Ishikawa (cell line): ENCODE measurements around the gene HINT3.

Experiments
- CREB1 ChIP-seq: IDR thresholded peaks from 2 replicates; pipeline ENCODE4 v1.6.1; 2012; ENCODE audit warnings: low read depth
- EGR1 ChIP-seq: IDR thresholded peaks from 2 replicates; pipeline ENCODE4 v1.6.1; 2012
- EP300 ChIP-seq: IDR thresholded peaks from 2 replicates; pipeline ENCODE4 v1.6.1; 2012; ENCODE audit warnings: borderline replicate concordance
- NFIC ChIP-seq: IDR thresholded peaks from 2 replicates; pipeline ENCODE4 v1.6.1; 2012
- RAD21 ChIP-seq: IDR thresholded peaks from 2 replicates; pipeline ENCODE4 v1.6.1; 2012; ENCODE audit warnings: low read depth
- TAF1 ChIP-seq: IDR thresholded peaks from 2 replicates; pipeline ENCODE4 v1.6.1; 2012; ENCODE audit warnings: low read depth, mild to moderate bottlenecking
- TCF12 ChIP-seq: IDR thresholded peaks from 2 replicates; pipeline ENCODE4 v1.6.1; 2012; ENCODE audit warnings: low read depth
- TEAD4 ChIP-seq: IDR thresholded peaks from 2 replicates; pipeline ENCODE4 v1.6.1; 2012
- USF1 ChIP-seq: IDR thresholded peaks from 2 replicates; pipeline ENCODE4 v1.6.1; 2012
- TF ChIP-seq, protein P1 (sequence below): IDR thresholded peaks from 2 replicates; pipeline ENCODE4 v1.6.1; 2012
- TF ChIP-seq, protein P2 (sequence below): IDR thresholded peaks from 2 replicates; pipeline ENCODE4 v1.6.1; 2012; ENCODE audit warnings: low read depth, mild to moderate bottlenecking

- TF ChIP-seq TAF1 (no peak), TCF12 (no peak), EGR1 (no peak), NFIC (no peak), TEAD4 (no peak), CREB1 (no peak), EP300 (no peak), RAD21 (no peak), USF1 (no peak)
- TF ChIP-seq, protein P1, sequence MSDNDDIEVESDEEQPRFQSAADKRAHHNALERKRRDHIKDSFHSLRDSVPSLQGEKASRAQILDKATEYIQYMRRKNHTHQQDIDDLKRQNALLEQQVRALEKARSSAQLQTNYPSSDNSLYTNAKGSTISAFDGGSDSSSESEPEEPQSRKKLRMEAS: no peak
- TF ChIP-seq, protein P2, sequence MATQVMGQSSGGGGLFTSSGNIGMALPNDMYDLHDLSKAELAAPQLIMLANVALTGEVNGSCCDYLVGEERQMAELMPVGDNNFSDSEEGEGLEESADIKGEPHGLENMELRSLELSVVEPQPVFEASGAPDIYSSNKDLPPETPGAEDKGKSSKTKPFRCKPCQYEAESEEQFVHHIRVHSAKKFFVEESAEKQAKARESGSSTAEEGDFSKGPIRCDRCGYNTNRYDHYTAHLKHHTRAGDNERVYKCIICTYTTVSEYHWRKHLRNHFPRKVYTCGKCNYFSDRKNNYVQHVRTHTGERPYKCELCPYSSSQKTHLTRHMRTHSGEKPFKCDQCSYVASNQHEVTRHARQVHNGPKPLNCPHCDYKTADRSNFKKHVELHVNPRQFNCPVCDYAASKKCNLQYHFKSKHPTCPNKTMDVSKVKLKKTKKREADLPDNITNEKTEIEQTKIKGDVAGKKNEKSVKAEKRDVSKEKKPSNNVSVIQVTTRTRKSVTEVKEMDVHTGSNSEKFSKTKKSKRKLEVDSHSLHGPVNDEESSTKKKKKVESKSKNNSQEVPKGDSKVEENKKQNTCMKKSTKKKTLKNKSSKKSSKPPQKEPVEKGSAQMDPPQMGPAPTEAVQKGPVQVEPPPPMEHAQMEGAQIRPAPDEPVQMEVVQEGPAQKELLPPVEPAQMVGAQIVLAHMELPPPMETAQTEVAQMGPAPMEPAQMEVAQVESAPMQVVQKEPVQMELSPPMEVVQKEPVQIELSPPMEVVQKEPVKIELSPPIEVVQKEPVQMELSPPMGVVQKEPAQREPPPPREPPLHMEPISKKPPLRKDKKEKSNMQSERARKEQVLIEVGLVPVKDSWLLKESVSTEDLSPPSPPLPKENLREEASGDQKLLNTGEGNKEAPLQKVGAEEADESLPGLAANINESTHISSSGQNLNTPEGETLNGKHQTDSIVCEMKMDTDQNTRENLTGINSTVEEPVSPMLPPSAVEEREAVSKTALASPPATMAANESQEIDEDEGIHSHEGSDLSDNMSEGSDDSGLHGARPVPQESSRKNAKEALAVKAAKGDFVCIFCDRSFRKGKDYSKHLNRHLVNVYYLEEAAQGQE: no peak
These were observed 24.7 kb upstream of the HINT3 start for GRCh38 chr6:125931733-125932450.
